Smooth muscle cell (in vitro differentiated cells): ENCODE measurements around the gene ZC3H10. TPM values are rescaled to one million over a fixed set of nuclear protein-coding genes. Genes with fewer than 3 reads are reported as not detected.

Source experiments
- DNase-seq: peaks from one replicate; lab custom pipeline; 2025; ENCODE audit not compliant: unreplicated experiment; lab: John Stamatoyannopoulos, UW
- H2AFZ ChIP-seq: fragments of 200-600 bp; sonication (generic); 2 replicates; pipeline ENCODE4 v1.6.0; 2016; ENCODE audit warnings: antibody characterized with exemption, low read depth, mild to moderate bottlenecking
- H3F3A ChIP-seq: fragments of 200-600 bp; sonication (generic); 2 replicates; pipeline ENCODE4 v1.6.0; 2017; ENCODE audit warnings: antibody characterized with exemption, low read depth
- H3K27ac ChIP-seq: fragments of 200-600 bp; sonication (generic); 2 replicates; pipeline ENCODE4 v1.5.1; 2016; ENCODE audit warnings: low read depth, mild to moderate bottlenecking
- H3K27me3 ChIP-seq: fragments of 200-600 bp; sonication (generic); 2 replicates; pipeline ENCODE4 v1.6.1; 2016; ENCODE audit warnings: low read depth, mild to moderate bottlenecking
- H3K36me3 ChIP-seq: fragments of 200-600 bp; sonication (generic); 2 replicates; pipeline ENCODE4 v1.5.1; 2016; ENCODE audit warnings: low read depth
- H3K4me1 ChIP-seq: fragments of 200-600 bp; sonication (generic); 2 replicates; pipeline ENCODE4 v1.5.1; 2016; ENCODE audit warnings: low read depth
- H3K4me2 ChIP-seq: fragments of 200-600 bp; sonication (generic); 2 replicates; pipeline ENCODE4 v1.6.0; 2016; ENCODE audit warnings: mild to moderate bottlenecking
- H3K4me3 ChIP-seq: fragments of 200-600 bp; sonication (generic); 2 replicates; pipeline ENCODE4 v1.5.1; 2016; ENCODE audit warnings: mild to moderate bottlenecking
- H3K79me2 ChIP-seq: fragments of 200-600 bp; sonication (generic); 2 replicates; pipeline ENCODE4 v1.6.0; 2016; ENCODE audit warnings: low read depth, mild to moderate bottlenecking
- H3K9ac ChIP-seq: fragments of 200-600 bp; sonication (generic); 2 replicates; pipeline ENCODE4 v1.6.0; 2016; ENCODE audit warnings: low read depth
- H3K9me3 ChIP-seq: fragments of 200-600 bp; sonication (generic); replicated peaks from 2 replicates; pipeline ENCODE4 v1.5.1; 2016; ENCODE audit warnings: low read depth
- H4K20me1 ChIP-seq: fragments of 200-600 bp; sonication (generic); 2 replicates; pipeline ENCODE4 v1.6.0; 2016; ENCODE audit warnings: low read depth
- whole genome bisulfite sequencing: methylation state at CpG from one replicate; pipeline ENCODE4 v1.1.7; 2016; ENCODE audit warnings: low lambda C conversion rate; 5-methylcytosine and 5-hydroxymethylcytosine counted together
- polyA plus RNA-seq: library from polyadenylated mRNA; unstranded; fragments of >200 nt; fragmentation: Nextera tagmentation; extraction: Ambion mirVana; gene quantifications from 2 replicates; pipeline ENCODE4 v1.2.1, GENCODE V29; 2016
- total RNA-seq: library from RNA; depleted of rRNA; stranded (reverse); fragments of >200 nt; gene quantifications from 2 replicates; pipeline ENCODE4 v1.2.3, GENCODE V29; 2014
- TF ChIP-seq, protein P1 (sequence below): fragments of 200-600 bp; sonication (generic); IDR thresholded peaks from 2 replicates; pipeline ENCODE4 v1.5.1; 2017; ENCODE audit warnings: borderline replicate concordance, mild to moderate bottlenecking, antibody characterized with exemption; ENCODE audit not compliant: insufficient read depth, poor library complexity, severe bottlenecking

Gene ZC3H10
- total and polyA plus RNA-seq, 2 experiments from 2014 or later: 1.9 to 2.8 TPM

- H3K4me1 ChIP-seq: peaks cover 3% of the 10 kb centered on the region
- H3K4me3 ChIP-seq: no peak overlapping the region
- no peaks in the 10 kb centered on the region for H3F3A ChIP-seq
- TF ChIP-seq, protein P1, sequence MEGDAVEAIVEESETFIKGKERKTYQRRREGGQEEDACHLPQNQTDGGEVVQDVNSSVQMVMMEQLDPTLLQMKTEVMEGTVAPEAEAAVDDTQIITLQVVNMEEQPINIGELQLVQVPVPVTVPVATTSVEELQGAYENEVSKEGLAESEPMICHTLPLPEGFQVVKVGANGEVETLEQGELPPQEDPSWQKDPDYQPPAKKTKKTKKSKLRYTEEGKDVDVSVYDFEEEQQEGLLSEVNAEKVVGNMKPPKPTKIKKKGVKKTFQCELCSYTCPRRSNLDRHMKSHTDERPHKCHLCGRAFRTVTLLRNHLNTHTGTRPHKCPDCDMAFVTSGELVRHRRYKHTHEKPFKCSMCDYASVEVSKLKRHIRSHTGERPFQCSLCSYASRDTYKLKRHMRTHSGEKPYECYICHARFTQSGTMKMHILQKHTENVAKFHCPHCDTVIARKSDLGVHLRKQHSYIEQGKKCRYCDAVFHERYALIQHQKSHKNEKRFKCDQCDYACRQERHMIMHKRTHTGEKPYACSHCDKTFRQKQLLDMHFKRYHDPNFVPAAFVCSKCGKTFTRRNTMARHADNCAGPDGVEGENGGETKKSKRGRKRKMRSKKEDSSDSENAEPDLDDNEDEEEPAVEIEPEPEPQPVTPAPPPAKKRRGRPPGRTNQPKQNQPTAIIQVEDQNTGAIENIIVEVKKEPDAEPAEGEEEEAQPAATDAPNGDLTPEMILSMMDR: no peak
- 90% methylated on average over 3 of the region's 3 CpGs for WGBS
- no peaks in the 10 kb centered on the region for H3K9me3 ChIP-seq
- H2AFZ ChIP-seq: no peak overlapping the region
- peaks cover 10% of the 10 kb centered on the region for H3K27me3 ChIP-seq
- H3K27ac ChIP-seq: no peak overlapping the region
- H3K79me2 ChIP-seq: no peaks in the 10 kb centered on the region
- no peaks in the 10 kb centered on the region for H3K36me3 ChIP-seq
- H3K4me2 ChIP-seq: no peak overlapping the region
- no peak for DNase-seq
- no peaks in the 10 kb centered on the region for H4K20me1 ChIP-seq
- H3K9ac ChIP-seq: no peak overlapping the region
These were observed 35.1 kb upstream of the ZC3H10 start for GRCh38 chr12:56082967-56083366.

GRCh38 chr12:56084958-56085543 lies 33.0 kb upstream of the ZC3H10 start:
- Histone ChIP-seq H3K9ac (no peak overlapping the region), H3F3A (no peaks in the 10 kb centered on the region), H3K27ac (no peak overlapping the region), H3K4me1 (peaks cover 3% of the 10 kb centered on the region), H4K20me1 (no peaks in the 10 kb centered on the region), H3K79me2 (no peaks in the 10 kb centered on the region), H3K4me2 (no peak overlapping the region), H3K27me3 (peaks cover 10% of the 10 kb centered on the region), H3K4me3 (no peak overlapping the region), H2AFZ (no peak overlapping the region), H3K36me3 (no peaks in the 10 kb centered on the region), H3K9me3 (no peaks in the 10 kb centered on the region)
- no peak for DNase-seq
- 87% methylated on average over 15 of the region's 15 CpGs for WGBS
- TF ChIP-seq, protein P1: peak; percentile 26

DNA sequence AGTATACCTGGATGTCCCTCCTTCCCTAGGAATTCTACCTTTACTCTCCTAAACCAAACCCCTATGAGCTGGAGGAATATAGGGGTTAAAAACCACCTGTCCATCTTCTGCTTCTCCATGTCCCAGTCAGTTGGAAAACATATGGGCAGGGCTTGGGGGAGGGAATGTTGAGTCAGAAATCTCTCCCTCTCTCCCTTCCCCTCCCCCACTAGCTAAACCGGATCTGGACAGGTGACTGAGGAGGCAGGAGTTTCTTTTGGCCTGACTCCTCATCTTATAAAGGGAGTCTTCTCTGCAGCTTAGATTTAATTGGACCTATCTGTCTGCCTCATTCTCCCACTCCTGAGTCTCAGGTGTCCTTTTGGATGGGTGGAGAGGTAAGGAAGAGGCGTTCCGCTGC lies 32.0 kb upstream of the ZC3H10 start:
- Histone ChIP-seq H3K36me3 (no peaks in the 10 kb centered on the region), H3K4me3 (no peak overlapping the region), H3K4me1 (peaks cover 3% of the 10 kb centered on the region), H3K27me3 (peaks cover 2% of the 10 kb centered on the region), H3F3A (no peaks in the 10 kb centered on the region), H3K9ac (no peak overlapping the region), H3K27ac (no peak overlapping the region), H3K9me3 (no peaks in the 10 kb centered on the region), H2AFZ (no peak overlapping the region), H3K4me2 (no peak overlapping the region), H3K79me2 (no peaks in the 10 kb centered on the region), H4K20me1 (no peaks in the 10 kb centered on the region)
- TF ChIP-seq, protein P1: no peak
- WGBS: 85% methylated on average over 3 of the region's 3 CpGs
- no peak for DNase-seq

DNA sequence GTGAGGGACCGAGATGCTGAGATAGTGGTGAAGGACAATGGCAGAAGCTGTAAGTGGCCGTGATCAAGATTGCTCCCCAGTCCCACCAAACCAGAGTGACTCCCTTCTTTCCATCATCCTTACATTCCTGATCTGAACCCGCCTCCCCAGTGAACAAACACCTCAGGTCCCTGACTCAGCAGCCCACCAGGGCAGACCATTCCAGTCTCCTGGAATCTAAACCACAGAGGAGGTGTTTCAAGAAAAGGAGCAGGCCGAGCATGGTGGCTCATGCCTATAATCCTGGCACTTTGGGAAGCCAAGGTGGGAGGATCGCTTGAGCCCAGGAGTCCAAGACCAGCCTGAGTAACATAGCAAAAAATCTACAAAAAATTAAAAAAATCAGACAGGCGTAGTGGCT lies 31.5 kb upstream of the ZC3H10 start:
- H2AFZ ChIP-seq: no peak overlapping the region
- H3K36me3 ChIP-seq: no peaks in the 10 kb centered on the region
- H3K27me3 ChIP-seq: no peaks in the 10 kb centered on the region
- H3K9me3 ChIP-seq: no peaks in the 10 kb centered on the region
- no peak overlapping the region for H3K4me3 ChIP-seq
- H3F3A ChIP-seq: no peaks in the 10 kb centered on the region
- no peak for DNase-seq
- no peaks in the 10 kb centered on the region for H3K4me1 ChIP-seq
- H4K20me1 ChIP-seq: no peaks in the 10 kb centered on the region
- TF ChIP-seq, protein P1: no peak
- no peak overlapping the region for H3K4me2 ChIP-seq
- no peak overlapping the region for H3K27ac ChIP-seq
- 92% methylated on average over 6 of the region's 6 CpGs for WGBS
- H3K9ac ChIP-seq: no peak overlapping the region
- no peaks in the 10 kb centered on the region for H3K79me2 ChIP-seq
